Fibroblast of skin of scalp (primary cell): ENCODE results near the gene SLC24A4. TPM values are rescaled to one million over a fixed set of nuclear protein-coding genes. Genes with fewer than 3 reads are reported as not detected.

Experiments used
- DNase-seq: peaks from one replicate; pipeline ENCODE4 v3.0.0-alpha.2; 2013
- polyA plus RNA-seq, 2 experiments: library from polyadenylated mRNA; unstranded; fragments of 120-200 nt; gene quantifications; one replicate each; pipeline ENCODE4 v1.2.1, GENCODE V29; 2013; ENCODE audit not compliant: insufficient read length in 2 of 2

Gene SLC24A4, protein sequence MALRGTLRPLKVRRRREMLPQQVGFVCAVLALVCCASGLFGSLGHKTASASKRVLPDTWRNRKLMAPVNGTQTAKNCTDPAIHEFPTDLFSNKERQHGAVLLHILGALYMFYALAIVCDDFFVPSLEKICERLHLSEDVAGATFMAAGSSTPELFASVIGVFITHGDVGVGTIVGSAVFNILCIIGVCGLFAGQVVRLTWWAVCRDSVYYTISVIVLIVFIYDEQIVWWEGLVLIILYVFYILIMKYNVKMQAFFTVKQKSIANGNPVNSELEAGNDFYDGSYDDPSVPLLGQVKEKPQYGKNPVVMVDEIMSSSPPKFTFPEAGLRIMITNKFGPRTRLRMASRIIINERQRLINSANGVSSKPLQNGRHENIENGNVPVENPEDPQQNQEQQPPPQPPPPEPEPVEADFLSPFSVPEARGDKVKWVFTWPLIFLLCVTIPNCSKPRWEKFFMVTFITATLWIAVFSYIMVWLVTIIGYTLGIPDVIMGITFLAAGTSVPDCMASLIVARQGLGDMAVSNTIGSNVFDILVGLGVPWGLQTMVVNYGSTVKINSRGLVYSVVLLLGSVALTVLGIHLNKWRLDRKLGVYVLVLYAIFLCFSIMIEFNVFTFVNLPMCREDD
- 0.02 TPM for polyA plus RNA-seq (2013, experiment 1 of 2; ENCODE audit: insufficient read length)
- 0.09 TPM for polyA plus RNA-seq (2013, experiment 2 of 2; ENCODE audit: insufficient read length)

- DNase-seq: no peak
Measured at GRCh38 chr14:92323011-92323915, at the start of gene SLC24A4. SLC24A4 (plus strand) TSS chr14:92323165; CDS start chr14:92323831, 666 bp downstream.

- no peak for DNase-seq
Measured at GRCh38 chr14:92273166-92273565, 49.8 kb upstream of the SLC24A4 start.

GRCh38 chr14:92274055-92274454, 48.9 kb upstream of the SLC24A4 start:
- DNase-seq: no peak

DNA sequence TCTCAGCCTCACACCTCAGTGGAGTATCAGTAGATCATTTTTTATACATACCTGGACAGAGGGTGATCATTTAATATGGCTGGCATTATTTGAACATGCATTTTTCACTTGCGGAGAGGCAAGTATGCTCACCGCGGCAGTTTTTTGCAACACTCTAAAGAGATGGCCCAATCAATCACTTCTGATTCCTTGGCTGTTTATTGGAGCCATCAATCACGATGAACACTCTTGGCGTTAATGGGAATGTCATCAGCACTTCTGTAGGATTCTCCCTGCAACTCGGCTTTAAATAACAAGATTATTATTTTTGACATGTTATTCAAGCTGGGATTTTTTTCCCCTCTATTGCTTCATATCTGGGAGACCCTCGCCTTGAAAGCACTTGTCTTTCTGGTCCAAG, 46.9 kb upstream of the SLC24A4 start:
- DNase-seq: no peak

DNA sequence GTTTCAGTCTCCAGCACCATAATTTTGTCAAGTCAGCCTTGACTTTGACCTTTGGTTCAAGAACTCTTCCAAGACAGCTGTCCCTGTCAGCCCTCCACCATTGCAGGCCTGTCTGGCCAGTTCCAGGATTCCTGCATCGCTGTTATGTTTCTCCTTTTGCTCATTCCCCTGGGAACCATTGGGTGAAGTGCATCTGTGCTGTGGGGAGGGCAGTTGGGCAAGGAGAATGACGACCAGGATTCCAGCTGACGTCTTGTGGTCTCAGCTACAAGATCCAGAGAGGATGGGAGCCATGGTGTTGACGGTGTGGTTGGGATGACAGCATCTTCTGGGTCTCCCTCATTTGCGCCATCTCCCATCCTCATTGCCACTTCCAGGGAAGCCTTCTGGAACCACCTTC, 45.9 kb upstream of the SLC24A4 start:
- DNase-seq: no peak

- no peak for DNase-seq
Measured at GRCh38 chr14:92280554-92281262, 42.3 kb upstream of the SLC24A4 start.

DNA sequence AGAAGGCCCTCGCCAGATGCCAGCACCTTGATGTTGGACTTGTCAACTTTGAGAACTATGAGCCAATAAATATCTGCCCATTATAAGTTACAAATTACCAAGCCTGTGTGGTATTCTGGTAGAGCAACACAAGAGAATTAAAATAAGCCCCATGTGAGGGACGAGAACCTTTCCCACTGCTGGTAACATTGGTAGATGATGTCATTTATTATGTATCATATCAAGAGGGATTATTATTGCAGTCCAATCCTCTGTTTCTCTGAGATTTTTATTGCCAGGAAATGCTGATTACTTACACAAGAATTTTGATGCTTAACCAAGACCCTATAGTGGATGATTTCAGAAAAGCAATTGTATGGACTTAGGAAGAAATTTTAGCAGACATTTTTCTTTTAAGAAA, 40.3 kb upstream of the SLC24A4 start:
- DNase-seq: no peak

DNA sequence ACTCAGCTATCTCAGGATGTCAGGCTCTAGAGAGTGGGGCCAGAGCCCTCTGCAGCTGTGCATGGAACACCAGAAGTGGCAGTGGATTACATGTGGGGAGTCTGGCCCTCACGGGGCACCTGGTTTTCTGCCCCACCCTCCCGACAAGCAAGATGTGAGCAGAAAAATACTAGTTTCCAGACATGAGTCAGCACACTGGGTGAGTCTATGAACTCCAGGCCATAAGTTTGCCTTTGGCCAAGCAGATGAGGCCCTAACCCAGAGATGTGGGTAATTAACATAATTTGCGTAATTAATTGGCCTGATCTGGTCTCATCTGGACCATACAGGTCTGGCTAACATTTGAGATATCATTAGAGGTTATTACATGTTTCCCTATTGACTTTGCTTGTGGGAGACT, 37.7 kb upstream of the SLC24A4 start:
- DNase-seq: no peak

GRCh38 chr14:92287987-92288386, 35.0 kb upstream of the SLC24A4 start:
- DNase-seq: no peak

- DNase-seq: no peak
Measured at GRCh38 chr14:92288994-92289660, 33.8 kb upstream of the SLC24A4 start.

GRCh38 chr14:92292673-92293072, 30.3 kb upstream of the SLC24A4 start:
- DNase-seq: no peak

GRCh38 chr14:92294506-92294905, 28.5 kb upstream of the SLC24A4 start:
- DNase-seq: no peak

DNA sequence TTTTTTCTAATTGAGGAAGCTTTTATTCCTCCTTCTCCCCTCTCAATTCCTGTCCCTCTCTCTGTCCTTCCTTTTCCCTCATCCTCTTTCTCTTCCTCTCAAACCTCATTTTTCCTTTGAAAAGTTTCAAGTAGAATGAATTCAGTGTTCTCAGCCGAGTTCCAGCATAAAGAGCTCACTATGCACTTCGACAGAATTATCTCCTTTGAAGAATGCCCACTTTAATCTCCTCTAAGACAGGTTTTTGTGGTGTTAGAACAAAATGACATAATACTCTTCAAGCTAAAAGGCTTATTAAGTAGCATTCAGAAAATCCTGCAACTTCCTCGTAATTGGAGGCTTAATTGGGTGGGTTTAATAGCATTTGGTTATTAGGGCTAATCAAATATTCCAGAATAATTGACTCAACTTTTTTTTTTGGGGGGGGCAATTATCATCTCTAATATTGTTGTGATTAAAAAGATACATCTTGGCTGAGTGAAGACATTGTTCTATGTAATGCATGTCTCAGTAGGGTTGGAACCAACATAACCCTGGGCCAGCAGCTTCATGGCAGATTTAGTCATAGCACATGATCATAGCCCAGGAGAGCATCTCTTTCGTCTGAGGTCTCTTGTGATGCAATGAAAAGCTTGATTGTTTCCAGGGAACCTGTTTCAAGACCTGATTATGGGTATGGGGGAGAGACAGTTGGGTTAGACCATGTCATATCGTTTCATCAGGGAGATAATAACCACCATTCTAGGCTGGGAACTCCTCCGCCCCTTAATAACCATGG, 25.0 kb upstream of the SLC24A4 start:
- DNase-seq: no peak

GRCh38 chr14:92302481-92302880, 20.5 kb upstream of the SLC24A4 start:
- DNase-seq: no peak

- no peak for DNase-seq
Measured at GRCh38 chr14:92308716-92309115, 14.2 kb upstream of the SLC24A4 start.

GRCh38 chr14:92309968-92310530, 12.9 kb upstream of the SLC24A4 start:
- DNase-seq: no peak

DNA sequence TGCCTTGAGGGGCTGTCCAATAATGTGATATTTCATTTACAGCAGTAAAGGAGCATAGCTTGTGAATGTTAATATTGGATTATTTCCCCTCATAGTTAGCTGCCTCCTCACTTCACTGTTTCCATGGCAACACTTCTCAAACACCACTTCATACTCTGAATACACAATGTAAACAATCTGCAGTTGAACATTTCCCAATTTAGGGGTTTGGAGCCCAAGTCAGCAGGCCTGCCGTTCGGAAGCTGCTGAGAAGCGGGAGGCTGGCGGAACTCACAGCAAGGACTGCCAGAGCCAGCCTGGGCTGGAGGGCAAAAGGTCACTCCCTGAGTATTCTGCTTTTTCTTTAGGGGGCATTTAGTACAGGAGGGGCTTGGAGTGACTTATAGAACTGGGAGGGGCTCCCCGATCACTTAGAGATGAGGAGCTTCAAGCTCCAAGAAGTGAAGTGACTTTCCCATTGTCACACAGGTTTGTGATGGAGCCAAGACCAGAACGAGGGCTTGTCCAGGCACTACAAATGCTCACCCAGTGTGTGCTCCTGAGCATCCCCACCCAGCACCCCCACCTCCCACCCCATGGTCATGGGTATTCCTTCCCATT, 12.1 kb upstream of the SLC24A4 start:
- no peak for DNase-seq

DNA sequence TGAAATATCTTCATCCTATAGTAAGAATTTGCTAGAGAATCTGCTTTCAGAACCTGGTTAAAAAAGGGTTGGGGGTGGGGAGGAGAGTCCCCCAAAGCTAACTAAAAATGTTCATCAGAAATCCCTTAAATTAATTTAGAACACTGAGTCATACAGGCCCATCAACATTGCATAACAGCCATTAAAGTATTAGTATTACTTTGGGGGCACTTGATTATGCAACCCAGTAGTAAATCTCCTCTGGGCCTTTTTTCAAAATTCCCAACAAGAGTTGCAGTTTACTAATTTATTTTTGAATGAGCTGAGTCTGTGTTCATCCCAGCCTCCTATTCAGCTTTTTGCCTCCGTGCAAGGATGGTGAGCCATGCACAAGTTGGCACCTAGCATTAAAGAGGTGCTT, 8.8 kb upstream of the SLC24A4 start:
- DNase-seq: no peak

GRCh38 chr14:92315050-92315805, 7.7 kb upstream of the SLC24A4 start:
- no peak for DNase-seq
